ENCODE measurements around the gene HRH1. TPM values are rescaled to one million over a fixed set of nuclear protein-coding genes. Genes with fewer than 3 reads are reported as not detected.

HRH1 gene
- total RNA-seq, 4 donors from 2014 or later, result 1.8 to 16.3 (median 6.3) TPM

DNA sequence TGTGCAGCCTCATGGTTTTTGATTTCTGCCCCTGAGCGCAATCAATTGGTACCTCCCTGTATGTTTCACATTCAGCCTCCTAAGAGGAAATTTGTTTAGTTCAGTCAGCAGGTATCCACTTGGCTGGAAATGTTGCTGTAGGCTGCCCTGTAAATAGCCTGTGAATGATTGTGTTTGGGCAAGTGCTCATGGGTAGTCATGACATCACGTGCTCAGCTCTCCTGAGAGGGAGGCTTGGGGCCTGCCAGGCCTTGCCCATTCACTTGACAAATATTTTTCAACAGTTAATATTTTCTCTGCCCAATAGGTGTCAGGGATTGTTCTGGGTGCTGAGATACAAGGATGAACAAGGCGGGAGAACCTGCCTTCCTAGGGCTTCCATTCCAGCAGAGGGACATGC is 13.3 kb downstream of the HRH1 start:
- no peaks in the 10 kb centered on the region for H3K9me3 ChIP-seq
- TF ChIP-seq, protein P1, sequence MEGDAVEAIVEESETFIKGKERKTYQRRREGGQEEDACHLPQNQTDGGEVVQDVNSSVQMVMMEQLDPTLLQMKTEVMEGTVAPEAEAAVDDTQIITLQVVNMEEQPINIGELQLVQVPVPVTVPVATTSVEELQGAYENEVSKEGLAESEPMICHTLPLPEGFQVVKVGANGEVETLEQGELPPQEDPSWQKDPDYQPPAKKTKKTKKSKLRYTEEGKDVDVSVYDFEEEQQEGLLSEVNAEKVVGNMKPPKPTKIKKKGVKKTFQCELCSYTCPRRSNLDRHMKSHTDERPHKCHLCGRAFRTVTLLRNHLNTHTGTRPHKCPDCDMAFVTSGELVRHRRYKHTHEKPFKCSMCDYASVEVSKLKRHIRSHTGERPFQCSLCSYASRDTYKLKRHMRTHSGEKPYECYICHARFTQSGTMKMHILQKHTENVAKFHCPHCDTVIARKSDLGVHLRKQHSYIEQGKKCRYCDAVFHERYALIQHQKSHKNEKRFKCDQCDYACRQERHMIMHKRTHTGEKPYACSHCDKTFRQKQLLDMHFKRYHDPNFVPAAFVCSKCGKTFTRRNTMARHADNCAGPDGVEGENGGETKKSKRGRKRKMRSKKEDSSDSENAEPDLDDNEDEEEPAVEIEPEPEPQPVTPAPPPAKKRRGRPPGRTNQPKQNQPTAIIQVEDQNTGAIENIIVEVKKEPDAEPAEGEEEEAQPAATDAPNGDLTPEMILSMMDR (IDR thresholded peaks at IDR 0.05), result no peak
- TF ChIP-seq POLR2A (IDR thresholded peaks at IDR 0.05), result no peak
- no peaks in the 10 kb centered on the region for H3K36me3 ChIP-seq
- no peak overlapping the region for H3K4me3 ChIP-seq
- no peak for DNase-seq
- H3K27me3 ChIP-seq, result no peaks in the 10 kb centered on the region
- H3K27ac ChIP-seq, result no peak overlapping the region
- H3K4me1 ChIP-seq, result no peaks in the 10 kb centered on the region
- intact Hi-C loops (cut with DNase I; ENCODE audit: low total_unique reads), result no loop called here

- Histone ChIP-seq H3K27me3 (no peaks in the 10 kb centered on the region), H3K36me3 (no peaks in the 10 kb centered on the region), H3K27ac (no peak overlapping the region), H3K9me3 (no peaks in the 10 kb centered on the region), H3K4me3 (no peak overlapping the region), H3K4me1 (no peaks in the 10 kb centered on the region)
- intact Hi-C loops (cut with DNase I; ENCODE audit: low total_unique reads), result no loop called here
- DNase-seq, result no peak
- TF ChIP-seq POLR2A (IDR thresholded peaks at IDR 0.05), result no peak
- TF ChIP-seq, protein P1 (IDR thresholded peaks at IDR 0.05), result no peak
Observed at GRCh38 chr3:11168406-11168805, 14.1 kb downstream of the HRH1 start.

DNA sequence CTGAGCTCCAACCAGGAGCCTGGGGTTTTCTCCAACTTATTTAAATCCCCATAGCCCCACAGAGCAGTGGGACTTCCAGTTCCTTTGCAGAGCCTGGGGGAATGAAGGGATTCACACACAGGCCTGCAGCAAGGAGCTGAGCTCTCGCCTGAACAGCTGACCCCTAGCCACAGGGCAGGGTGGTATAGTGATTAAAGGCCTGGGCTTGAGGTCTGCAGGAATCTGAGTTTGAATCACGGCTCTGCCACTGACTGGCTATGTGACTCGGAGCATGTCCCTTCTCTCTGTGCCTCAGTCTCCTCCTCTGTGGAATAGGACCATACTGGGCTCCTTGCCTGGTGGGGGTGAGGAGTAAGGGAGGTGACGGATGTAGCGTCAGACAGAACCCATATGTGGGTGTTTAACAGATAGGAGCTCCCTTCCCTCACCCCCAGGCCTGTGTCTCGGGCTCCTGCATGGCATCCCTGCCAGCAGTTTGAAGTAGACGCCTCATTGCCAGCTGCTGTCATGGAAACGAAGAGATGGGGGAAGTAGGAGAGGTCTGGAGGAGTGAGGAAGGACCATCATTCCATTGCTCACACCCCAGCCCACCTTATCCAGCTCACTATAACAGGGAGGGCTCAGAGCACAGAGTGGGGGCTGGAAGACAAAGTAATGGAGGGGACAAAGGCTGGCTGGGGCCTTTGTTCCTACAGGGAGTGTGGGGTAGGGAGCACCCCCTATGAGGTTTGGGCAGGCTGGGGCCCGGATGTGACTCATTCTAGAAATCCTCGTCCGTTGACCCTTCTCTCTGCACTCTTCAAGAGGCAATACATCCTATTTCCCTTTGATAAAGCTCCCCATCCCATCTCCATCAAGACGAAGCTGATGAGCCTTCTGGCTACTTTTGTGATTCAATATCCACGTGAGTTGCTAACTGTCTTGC is 14.8 kb downstream of the HRH1 start:
- DNase-seq, result no peak
- TF ChIP-seq, protein P1 (IDR thresholded peaks at IDR 0.05), result no peak
- no peak for TF ChIP-seq POLR2A (IDR thresholded peaks at IDR 0.05)
- H3K36me3 ChIP-seq, result no peaks in the 10 kb centered on the region
- H3K4me1 ChIP-seq, result no peaks in the 10 kb centered on the region
- no peaks in the 10 kb centered on the region for H3K27me3 ChIP-seq
- intact Hi-C loops (cut with DNase I; ENCODE audit: low total_unique reads), result no loop called here
- H3K27ac ChIP-seq, result no peak overlapping the region
- no peaks in the 10 kb centered on the region for H3K9me3 ChIP-seq
- no peak overlapping the region for H3K4me3 ChIP-seq

DNA sequence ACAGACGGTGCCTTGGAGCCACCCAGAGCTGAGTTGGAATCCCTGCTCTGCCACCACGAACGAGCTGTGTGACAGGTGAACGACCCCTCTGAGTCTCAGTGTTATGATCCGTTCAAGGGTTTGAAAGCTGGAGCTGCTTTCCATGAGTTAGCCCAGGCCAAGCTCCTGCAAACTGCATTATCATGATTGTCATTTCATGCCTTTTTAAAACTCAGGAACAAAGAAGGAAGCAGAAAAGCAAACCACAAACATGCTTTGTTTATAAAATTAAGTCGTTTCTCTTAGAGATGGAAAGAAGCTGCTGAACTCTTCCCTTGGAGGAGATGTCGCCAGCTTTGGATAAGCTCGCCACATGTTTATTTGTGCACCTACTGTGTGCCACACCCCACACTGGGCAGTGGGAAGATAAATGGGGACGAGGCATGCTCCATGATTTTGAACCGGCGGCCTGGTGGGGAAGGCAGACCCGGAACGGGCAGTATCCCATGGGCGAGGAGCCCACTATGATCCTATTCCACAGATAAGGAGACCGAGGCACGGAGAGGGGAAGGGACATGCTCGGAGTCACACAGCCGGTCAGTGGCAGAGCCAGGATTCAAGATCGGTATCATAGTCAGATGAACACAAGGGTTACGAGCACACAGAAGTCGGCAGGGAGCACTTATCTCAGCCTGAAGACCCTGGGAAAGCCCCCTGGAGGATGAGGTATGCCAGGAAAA is 15.9 kb downstream of the HRH1 start:
- no peak for DNase-seq
- Histone ChIP-seq H3K27me3 (no peaks in the 10 kb centered on the region), H3K27ac (no peak overlapping the region), H3K4me1 (no peaks in the 10 kb centered on the region), H3K36me3 (no peaks in the 10 kb centered on the region), H3K4me3 (no peak overlapping the region), H3K9me3 (no peaks in the 10 kb centered on the region)
- TF ChIP-seq, protein P1 (IDR thresholded peaks at IDR 0.05), result no peak
- TF ChIP-seq POLR2A (IDR thresholded peaks at IDR 0.05), result no peak
- intact Hi-C loops (cut with DNase I; ENCODE audit: low total_unique reads), result no loop called here

All from uterus (tissue), 4 donors.